T-cell (primary cell): Measurements from ENCODE around the gene EPB41L1. TPM values are rescaled to one million over a fixed set of nuclear protein-coding genes. Genes with fewer than 3 reads are reported as not detected.

Experiments used
- ATAC-seq, 4 experiments: fragments of 200-7000 bp in 3 of 4; fragments of 150-1000 bp in 1 of 4; cut with Tn5 transposase; replicated peaks in 1 of 4; 1 replicate in 3 of 4; 2 replicates in 1 of 4; pipeline ENCODE4 v1.10.0; 2021; ENCODE audit warnings: moderate library complexity in 3 of 4, mild to moderate bottlenecking in 2 of 4, moderate number of reproducible peaks in 1 of 4
- CTCF ChIA-PET, 2 donors: fragments of 300-600 bp; sonication (Branson Sonifier 250); formaldehyde crosslinking; loops; one replicate each; lab custom pipeline; 2022; ENCODE audit warnings: antibody characterized with exemption in 2 of 2; lab: Charles Lee
- POLR2A ChIA-PET, 2 donors: fragments of 300-600 bp; sonication (Branson Sonifier 250); formaldehyde crosslinking; loops; one replicate each; lab custom pipeline; 2022; ENCODE audit warnings: antibody characterized with exemption in 2 of 2; lab: Charles Lee
- DNase-seq, 35 experiments: peaks; one replicate each; pipeline versions ENCODE4 v3.0.0 to v3.0.0-alpha.2; 2013 to 2023
- H3K27ac ChIP-seq: one replicate; pipeline ENCODE4 v1.5.1; 2013; ENCODE audit warnings: low read length
- H3K27me3 ChIP-seq, 2 experiments: replicated peaks in 1 of 2; 1 replicate in 1 of 2; 2 replicates in 1 of 2; pipeline versions ENCODE4 v1.6.1 to v1.7.0; 2013; ENCODE audit warnings: low read length in 1 of 2, mixed read lengths in 1 of 2; ENCODE audit not compliant: control insufficient read depth in 2 of 2, insufficient read depth in 2 of 2; ENCODE audit errors: extremely low read depth in 1 of 2
- H3K36me3 ChIP-seq, 2 donors: 1 replicate in 1 of 2; 2 replicates in 1 of 2; pipeline versions ENCODE4 v1.6.1 to v1.7.0; 2013; ENCODE audit warnings: low read length in 1 of 2; ENCODE audit not compliant: control insufficient read depth in 2 of 2, insufficient read depth in 1 of 2; ENCODE audit errors: extremely low read depth in 1 of 2
- H3K4me1 ChIP-seq, 2 experiments: 1 replicate in 1 of 2; 2 replicates in 1 of 2; pipeline versions ENCODE4 v1.6.1 to v1.7.0; 2013; ENCODE audit warnings: low read length in 2 of 2, mixed read lengths in 1 of 2; ENCODE audit not compliant: insufficient read depth in 2 of 2, control insufficient read depth in 1 of 2; ENCODE audit errors: extremely low read depth in 1 of 2
- H3K4me3 ChIP-seq, 2 donors: 1 replicate in 1 of 2; 2 replicates in 1 of 2; pipeline versions ENCODE4 v1.5.1 to v1.7.0; 2013; ENCODE audit warnings: mild to moderate bottlenecking in 2 of 2, low read length in 1 of 2, moderate library complexity in 1 of 2; ENCODE audit not compliant: control insufficient read depth in 1 of 2; ENCODE audit errors: extremely low read depth in 1 of 2
- H3K9me3 ChIP-seq: 2 replicates; pipeline ENCODE4 v1.7.0; 2013
- H3K27ac Mint-ChIP-seq, 2 donors: one replicate each; pipeline ENCODE4 v1.8.0; 2020 to 2021; ENCODE audit warnings: mild to moderate bottlenecking in 2 of 2, mixed read lengths in 2 of 2
- H3K27me3 Mint-ChIP-seq, 2 donors: one replicate each; pipeline ENCODE4 v1.8.0; 2021 to 2022; ENCODE audit warnings: mixed read lengths in 2 of 2
- H3K36me3 Mint-ChIP-seq: one replicate; pipeline ENCODE4 v1.8.0; 2021; ENCODE audit warnings: mixed read lengths
- H3K4me1 Mint-ChIP-seq, 3 donors: one replicate each; pipeline ENCODE4 v1.8.0; 2020 to 2022; ENCODE audit warnings: mixed read lengths in 3 of 3, mild to moderate bottlenecking in 1 of 3
- H3K4me3 Mint-ChIP-seq, 3 donors: one replicate each; pipeline ENCODE4 v1.8.0; 2020 to 2022; ENCODE audit warnings: mild to moderate bottlenecking in 3 of 3, mixed read lengths in 3 of 3, moderate library complexity in 3 of 3
- H3K9me3 Mint-ChIP-seq, 3 donors: one replicate each; pipeline ENCODE4 v1.8.0; 2020 to 2022; ENCODE audit warnings: mixed read lengths in 3 of 3
- WGBS: methylation state at CpG from one replicate; pipeline ENCODE4 v1.1.5; 2013; ENCODE audit warnings: missing lambda C conversion rate; ENCODE audit not compliant: insufficient coverage; 5-methylcytosine and 5-hydroxymethylcytosine counted together
- total RNA-seq, 35 experiments: library from RNA in 6 of 35; stranded (reverse) in 6 of 35; fragments of 120-200 nt in 1 of 35; gene quantifications; one replicate each; pipeline versions ENCODE4 v1.2.1 to v1.2.4 and lab custom pipeline; 2013 to 2026

The EPB41L1 gene
- total RNA-seq, 5 donors from 2014 or later (not counting 1 experiment from before 2014, with no cell fraction given): 0.19 to 2.0 (median 0.82) TPM

- H3K27ac Mint-ChIP-seq: no peak overlapping the region
- DNase-seq (no peak), ATAC-seq (no peak)
- no peak overlapping the region for H3K27ac ChIP-seq
- no peaks in the 10 kb centered on the region for H3K36me3 Mint-ChIP-seq
- H3K27me3 Mint-ChIP-seq: peaks cover 4% of the 10 kb centered on the region in 2 donors
- ChIA-PET CTCF (no interaction called here), POLR2A (no interaction called here)
- peaks cover 0 to 17% of the 10 kb centered on the region in 2 experiments for H3K27me3 ChIP-seq
- no peak overlapping the region for H3K4me3 ChIP-seq
- no peaks in the 10 kb centered on the region for H3K9me3 Mint-ChIP-seq
- no peaks in the 10 kb centered on the region for H3K4me1 Mint-ChIP-seq
- H3K9me3 ChIP-seq: no peaks in the 10 kb centered on the region
- H3K36me3 ChIP-seq: no peaks in the 10 kb centered on the region
- 94% methylated on average over 2 of the region's 4 CpGs for WGBS
- no peaks in the 10 kb centered on the region for H3K4me1 ChIP-seq
- no peak overlapping the region for H3K4me3 Mint-ChIP-seq
Measured at GRCh38 chr20:36215778-36216177, 61.2 kb downstream of the EPB41L1 start.

- Mint-ChIP-seq H3K27ac (no peak overlapping the region), H3K9me3 (no peaks in the 10 kb centered on the region), H3K4me3 (no peak overlapping the region), H3K36me3 (no peaks in the 10 kb centered on the region), H3K4me1 (no peaks in the 10 kb centered on the region), H3K27me3 (peaks cover 3 to 4% of the 10 kb centered on the region in 2 donors)
- 64% methylated on average over 4 of the region's 7 CpGs for WGBS
- ATAC-seq: no peak
- Histone ChIP-seq H3K4me1 (no peaks in the 10 kb centered on the region), H3K27me3 (peaks cover 0 to 17% of the 10 kb centered on the region in 2 experiments), H3K4me3 (no peak overlapping the region), H3K9me3 (no peaks in the 10 kb centered on the region), H3K36me3 (no peaks in the 10 kb centered on the region), H3K27ac (no peak overlapping the region)
- ChIA-PET POLR2A (no interaction called here), CTCF (no interaction called here)
- no peak for DNase-seq
Measured at GRCh38 chr20:36216314-36217025, 61.9 kb downstream of the EPB41L1 start.

- Histone ChIP-seq H3K4me3 (no peak overlapping the region), H3K27ac (no peak overlapping the region), H3K9me3 (no peaks in the 10 kb centered on the region), H3K4me1 (no peaks in the 10 kb centered on the region), H3K27me3 (peaks cover 0 to 13% of the 10 kb centered on the region in 2 experiments), H3K36me3 (no peaks in the 10 kb centered on the region)
- Mint-ChIP-seq H3K27me3 (peaks cover 0 to 4% of the 10 kb centered on the region in 2 donors), H3K36me3 (no peaks in the 10 kb centered on the region), H3K9me3 (no peaks in the 10 kb centered on the region), H3K27ac (no peak overlapping the region), H3K4me3 (no peak overlapping the region), H3K4me1 (no peaks in the 10 kb centered on the region)
- DNase-seq (no peak), ATAC-seq (no peak)
- WGBS: 73% methylated on average over 4 of the region's 4 CpGs
- ChIA-PET POLR2A (no interaction called here), CTCF (no interaction called here)
Measured at GRCh38 chr20:36217226-36217625, 62.7 kb downstream of the EPB41L1 start.

- DNase-seq (no peak), ATAC-seq (no peak)
- Histone ChIP-seq H3K9me3 (no peaks in the 10 kb centered on the region), H3K27ac (no peak overlapping the region), H3K27me3 (peaks cover 0 to 13% of the 10 kb centered on the region in 2 experiments), H3K4me3 (no peak overlapping the region), H3K4me1 (no peaks in the 10 kb centered on the region), H3K36me3 (no peaks in the 10 kb centered on the region)
- POLR2A ChIA-PET: no interaction called here
- H3K27ac Mint-ChIP-seq: no peak overlapping the region
- no peak overlapping the region for H3K4me3 Mint-ChIP-seq
- 75% methylated on average over 13 of the region's 16 CpGs for WGBS
- CTCF ChIA-PET: interaction anchor here in 1 of 2 donors (0.6 kb wide), 2 partner anchors 23 to 422 kb away, joined by 5 read pairs; no protein-coding TSS in a partner anchor
- H3K36me3 Mint-ChIP-seq: no peaks in the 10 kb centered on the region
- no peaks in the 10 kb centered on the region for H3K9me3 Mint-ChIP-seq
- no peaks in the 10 kb centered on the region for H3K4me1 Mint-ChIP-seq
- peaks cover 0 to 4% of the 10 kb centered on the region in 2 donors for H3K27me3 Mint-ChIP-seq
Measured at GRCh38 chr20:36218380-36219064, 64.0 kb downstream of the EPB41L1 start.

- no peaks in the 10 kb centered on the region for H3K9me3 ChIP-seq
- peaks cover 0 to 13% of the 10 kb centered on the region in 2 experiments for H3K27me3 ChIP-seq
- H3K36me3 ChIP-seq: no peaks in the 10 kb centered on the region
- 93% methylated on average over 13 of the region's 17 CpGs for WGBS
- H3K27ac Mint-ChIP-seq: no peak overlapping the region
- no peak overlapping the region for H3K4me3 Mint-ChIP-seq
- ATAC-seq (no peak), DNase-seq (no peak)
- no peaks in the 10 kb centered on the region for H3K36me3 Mint-ChIP-seq
- ChIA-PET POLR2A (no interaction called here), CTCF (no interaction called here)
- no peaks in the 10 kb centered on the region for H3K4me1 ChIP-seq
- H3K4me3 ChIP-seq: no peak overlapping the region
- H3K27ac ChIP-seq: no peak overlapping the region
- H3K9me3 Mint-ChIP-seq: no peaks in the 10 kb centered on the region
- H3K27me3 Mint-ChIP-seq: peaks cover 0 to 4% of the 10 kb centered on the region in 2 donors
- no peaks in the 10 kb centered on the region for H3K4me1 Mint-ChIP-seq
Measured at GRCh38 chr20:36219671-36220220, 65.2 kb downstream of the EPB41L1 start.

- Mint-ChIP-seq H3K4me1 (peaks cover 6 to 26% (median 14%) of the 10 kb centered on the region in 3 donors), H3K27ac (no peak overlapping the region), H3K27me3 (peaks cover 6 to 10% of the 10 kb centered on the region in 2 donors), H3K9me3 (no peaks in the 10 kb centered on the region), H3K4me3 (no peak overlapping the region), H3K36me3 (no peaks in the 10 kb centered on the region)
- Histone ChIP-seq H3K9me3 (no peaks in the 10 kb centered on the region), H3K4me1 (peaks cover 4 to 10% of the 10 kb centered on the region in 2 experiments), H3K4me3 (no peak overlapping the region), H3K27me3 (peaks cover 0 to 9% of the 10 kb centered on the region in 2 experiments), H3K27ac (no peak overlapping the region), H3K36me3 (no peaks in the 10 kb centered on the region)
- CTCF ChIA-PET: no interaction called here
- DNase-seq (no peak), ATAC-seq (no peak)
- POLR2A ChIA-PET: no interaction called here
- WGBS: 68% methylated on average over 7 of the region's 7 CpGs
Measured at GRCh38 chr20:36225666-36226065, 71.1 kb downstream of the EPB41L1 start.
